SU-DHL-6 (cell line): ENCODE measurements around the gene CHRNB4.

Experiments used
- CTCF ChIP-seq: fragments of 200-600 bp; sonication (generic); IDR thresholded peaks from one replicate; pipeline ENCODE4 v1.5.1; 2017; ENCODE audit warnings: antibody characterized with exemption, mild to moderate bottlenecking, low read length, moderate library complexity; ENCODE audit not compliant: insufficient read depth, poor library complexity, severe bottlenecking
- EZH2phosphoT487 ChIP-seq: fragments of 200-600 bp; sonication (generic), shearing (Covaris generic); conservative IDR thresholded peaks from 2 replicates; pipeline ENCODE4 v1.6.1; 2018; ENCODE audit warnings: mild to moderate bottlenecking, antibody characterized with exemption, low read length, moderate library complexity, mixed read lengths

GRCh38 chr15:78636378-78636859, 4.6 kb downstream of the CHRNB4 start:
- TF ChIP-seq EZH2phosphoT487: no peak
- no peak for TF ChIP-seq CTCF
